K562 (cell line): Measurements from ENCODE around the gene ATG4D. TPM values are rescaled to one million over a fixed set of nuclear protein-coding genes. Genes with fewer than 3 reads are reported as not detected.

ENCODE experiments used
- AFF1 ChIP-seq, 2 experiments: fragments of 450-650 bp; IDR thresholded peaks; 2 replicates each; pipeline ENCODE4 v1.6.1; 2018; ENCODE audit warnings: mild to moderate bottlenecking in 2 of 2, low read depth in 1 of 2; ENCODE audit not compliant: partially characterized antibody in 2 of 2
- CC2D1A ChIP-seq: fragments of 450-650 bp; IDR thresholded peaks from 2 replicates; pipeline ENCODE4 v1.6.1; 2017; ENCODE audit warnings: mild to moderate bottlenecking
- EGR1 ChIP-seq: fragments of 450-650 bp; conservative IDR thresholded peaks from 2 replicates; pipeline ENCODE4 v1.6.1; 2017; ENCODE audit warnings: mild to moderate bottlenecking
- ETV1 ChIP-seq: fragments of 450-650 bp; conservative IDR thresholded peaks from 2 replicates; pipeline ENCODE4 v1.6.1; 2016; ENCODE audit warnings: missing genetic modification characterization, control low read depth, low read depth, missing compliant biosample characterization
- PHF21A ChIP-seq: fragments of 450-650 bp; IDR thresholded peaks from 2 replicates; pipeline ENCODE4 v1.6.1; 2017; ENCODE audit warnings: low read depth, borderline replicate concordance
- SMAD3 ChIP-seq: fragments of 450-650 bp; formaldehyde crosslinking; conservative IDR thresholded peaks from 2 replicates; pipeline ENCODE4 v1.4.0; 2020; ENCODE audit warnings: mild to moderate bottlenecking
- SOX6 ChIP-seq: fragments of 450-650 bp; IDR thresholded peaks from 2 replicates; pipeline ENCODE4 v1.6.1; 2014; ENCODE audit warnings: mild to moderate bottlenecking
- TAF9B ChIP-seq: fragments of 450-650 bp; IDR thresholded peaks from 2 replicates; pipeline ENCODE4 v1.6.1; 2018; ENCODE audit warnings: mild to moderate bottlenecking; ENCODE audit not compliant: partially characterized antibody
- ZNF507 ChIP-seq: conservative IDR thresholded peaks from 2 replicates; pipeline ENCODE4 v1.6.1; 2017; ENCODE audit warnings: missing genetic modification characterization, missing compliant biosample characterization
- ZNF57 ChIP-seq: fragments of 450-650 bp; formaldehyde crosslinking; IDR thresholded peaks from 2 replicates; pipeline ENCODE4 v1.4.0; 2020; ENCODE audit warnings: mild to moderate bottlenecking, moderate library complexity
- ZNF717 ChIP-seq: fragments of 250-450 bp; sonication (Bioruptor Pico); IDR thresholded peaks from 2 replicates; pipeline ENCODE4 v1.5.0; 2021
- ZNF75A ChIP-seq: fragments of 450-650 bp; formaldehyde crosslinking; IDR thresholded peaks from 2 replicates; pipeline ENCODE4 v1.4.0; 2020; ENCODE audit warnings: mild to moderate bottlenecking
- polyA plus RNA-seq, 8 experiments: library from polyadenylated mRNA; depleted of rRNA in 4 of 8; stranded (reverse) in 5 of 8; unstranded in 3 of 8; fragments of >200 nt; fragmentation: Nextera tagmentation in 2 of 8; fragmentation: Illumina TruSeq in 1 of 8; extraction: Ambion mirVana in 2 of 8; extraction: Trizol in 1 of 8; gene quantifications; 2 replicates each; pipeline versions ENCODE4 v1.2.1 to v1.2.3, GENCODE V29; 2011 to 2014; ENCODE audit warnings: inconsistent platforms in 1 of 8, missing spikeins in 1 of 8
- total RNA-seq, 7 experiments: library from RNA; depleted of rRNA in 6 of 7; stranded (reverse); fragments of >200 nt in 6 of 7; fragmentation: Illumina TruSeq in 2 of 7; extraction: Trizol in 2 of 7; gene quantifications; 2 replicates each; pipeline versions ENCODE4 v1.2.1 to v1.2.3, GENCODE V29; 2011 to 2021; ENCODE audit warnings: low replicate concordance in 1 of 7
- TF ChIP-seq, protein P1 (sequence below): fragments of 450-650 bp; IDR thresholded peaks from 2 replicates; pipeline ENCODE4 v1.7.1; 2018; ENCODE audit warnings: mild to moderate bottlenecking, low read depth; ENCODE audit not compliant: partially characterized antibody
- TF ChIP-seq, protein P2 (sequence below): fragments of 250-450 bp; sonication (Bioruptor Pico); IDR thresholded peaks from 2 replicates; pipeline ENCODE4 v1.4.0; 2020; ENCODE audit warnings: mild to moderate bottlenecking, moderate library complexity
- TF ChIP-seq, protein P3 (sequence below): fragments of 250-450 bp; sonication (Bioruptor Pico); IDR thresholded peaks from 2 replicates; pipeline ENCODE4 v1.9.0; 2021; ENCODE audit warnings: mild to moderate bottlenecking, inconsistent platforms

The ATG4D gene
- total and polyA plus RNA-seq, 9 of the 15 experiments (the other 6 are each of a cell fraction or from before 2014, with no cell fraction given) = 0.51 to 66.1 (median 22.9) TPM

DNA sequence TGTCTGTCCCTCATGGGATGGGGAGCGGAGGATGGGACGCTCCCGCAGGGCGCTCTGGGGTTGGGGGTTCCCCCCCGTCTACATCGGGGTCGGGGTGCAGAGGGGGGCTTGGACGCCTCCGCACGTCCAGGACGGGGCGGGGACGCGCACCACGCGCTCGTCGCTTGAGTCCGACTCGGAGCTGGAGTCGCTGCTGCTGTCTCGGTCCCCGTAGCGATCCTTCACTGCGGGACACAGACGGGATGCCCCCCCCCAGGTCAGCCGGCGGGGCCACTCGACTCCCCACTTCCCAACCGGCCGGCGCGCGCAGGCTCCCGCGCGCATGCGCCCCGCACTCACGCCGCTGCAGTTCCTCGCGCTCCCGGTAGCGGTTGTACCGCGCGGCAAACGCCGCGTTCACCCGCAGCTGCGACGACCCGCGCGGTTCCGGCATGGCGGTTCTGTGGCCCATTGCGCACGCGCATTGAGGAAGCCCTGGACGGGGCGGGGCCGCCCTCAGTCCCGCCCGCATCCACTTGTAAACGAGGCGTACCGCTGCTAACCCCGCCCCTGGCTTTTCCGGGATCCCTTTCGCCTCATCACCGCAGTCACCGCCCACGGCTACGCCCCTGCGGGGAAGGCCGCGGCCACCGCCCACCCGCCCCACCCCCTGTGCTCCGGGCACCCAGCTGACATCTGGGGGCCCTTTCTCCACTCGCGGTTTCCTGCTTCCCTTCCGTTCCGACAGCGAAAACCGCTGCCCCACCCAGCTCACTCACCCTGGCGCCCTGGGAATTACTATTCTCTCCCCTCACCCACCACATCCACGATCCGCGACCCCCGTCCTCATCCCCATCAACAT is 22.1 kb downstream of the ATG4D start, which contains the start of gene KRI1 (continued):
- TF ChIP-seq TAF9B = peak; percentile 33
- no peak for TF ChIP-seq SMAD3 (CRISPR knock-in tag)
- TF ChIP-seq, protein P1, sequence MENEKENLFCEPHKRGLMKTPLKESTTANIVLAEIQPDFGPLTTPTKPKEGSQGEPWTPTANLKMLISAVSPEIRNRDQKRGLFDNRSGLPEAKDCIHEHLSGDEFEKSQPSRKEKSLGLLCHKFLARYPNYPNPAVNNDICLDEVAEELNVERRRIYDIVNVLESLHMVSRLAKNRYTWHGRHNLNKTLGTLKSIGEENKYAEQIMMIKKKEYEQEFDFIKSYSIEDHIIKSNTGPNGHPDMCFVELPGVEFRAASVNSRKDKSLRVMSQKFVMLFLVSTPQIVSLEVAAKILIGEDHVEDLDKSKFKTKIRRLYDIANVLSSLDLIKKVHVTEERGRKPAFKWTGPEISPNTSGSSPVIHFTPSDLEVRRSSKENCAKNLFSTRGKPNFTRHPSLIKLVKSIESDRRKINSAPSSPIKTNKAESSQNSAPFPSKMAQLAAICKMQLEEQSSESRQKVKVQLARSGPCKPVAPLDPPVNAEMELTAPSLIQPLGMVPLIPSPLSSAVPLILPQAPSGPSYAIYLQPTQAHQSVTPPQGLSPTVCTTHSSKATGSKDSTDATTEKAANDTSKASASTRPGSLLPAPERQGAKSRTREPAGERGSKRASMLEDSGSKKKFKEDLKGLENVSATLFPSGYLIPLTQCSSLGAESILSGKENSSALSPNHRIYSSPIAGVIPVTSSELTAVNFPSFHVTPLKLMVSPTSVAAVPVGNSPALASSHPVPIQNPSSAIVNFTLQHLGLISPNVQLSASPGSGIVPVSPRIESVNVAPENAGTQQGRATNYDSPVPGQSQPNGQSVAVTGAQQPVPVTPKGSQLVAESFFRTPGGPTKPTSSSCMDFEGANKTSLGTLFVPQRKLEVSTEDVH = no peak
- TF ChIP-seq SOX6 = no peak
- TF ChIP-seq PHF21A = no peak
- peak; percentile 87 for TF ChIP-seq EGR1
- TF ChIP-seq, protein P2, sequence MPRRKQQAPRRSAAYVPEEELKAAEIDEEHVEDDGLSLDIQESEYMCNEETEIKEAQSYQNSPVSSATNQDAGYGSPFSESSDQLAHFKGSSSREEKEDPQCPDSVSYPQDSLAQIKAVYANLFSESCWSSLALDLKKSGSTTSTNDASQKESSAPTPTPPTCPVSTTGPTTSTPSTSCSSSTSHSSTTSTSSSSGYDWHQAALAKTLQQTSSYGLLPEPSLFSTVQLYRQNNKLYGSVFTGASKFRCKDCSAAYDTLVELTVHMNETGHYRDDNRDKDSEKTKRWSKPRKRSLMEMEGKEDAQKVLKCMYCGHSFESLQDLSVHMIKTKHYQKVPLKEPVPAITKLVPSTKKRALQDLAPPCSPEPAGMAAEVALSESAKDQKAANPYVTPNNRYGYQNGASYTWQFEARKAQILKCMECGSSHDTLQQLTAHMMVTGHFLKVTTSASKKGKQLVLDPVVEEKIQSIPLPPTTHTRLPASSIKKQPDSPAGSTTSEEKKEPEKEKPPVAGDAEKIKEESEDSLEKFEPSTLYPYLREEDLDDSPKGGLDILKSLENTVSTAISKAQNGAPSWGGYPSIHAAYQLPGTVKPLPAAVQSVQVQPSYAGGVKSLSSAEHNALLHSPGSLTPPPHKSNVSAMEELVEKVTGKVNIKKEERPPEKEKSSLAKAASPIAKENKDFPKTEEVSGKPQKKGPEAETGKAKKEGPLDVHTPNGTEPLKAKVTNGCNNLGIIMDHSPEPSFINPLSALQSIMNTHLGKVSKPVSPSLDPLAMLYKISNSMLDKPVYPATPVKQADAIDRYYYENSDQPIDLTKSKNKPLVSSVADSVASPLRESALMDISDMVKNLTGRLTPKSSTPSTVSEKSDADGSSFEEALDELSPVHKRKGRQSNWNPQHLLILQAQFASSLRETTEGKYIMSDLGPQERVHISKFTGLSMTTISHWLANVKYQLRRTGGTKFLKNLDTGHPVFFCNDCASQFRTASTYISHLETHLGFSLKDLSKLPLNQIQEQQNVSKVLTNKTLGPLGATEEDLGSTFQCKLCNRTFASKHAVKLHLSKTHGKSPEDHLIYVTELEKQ (CRISPR knock-in tag) = no peak
- no peak for TF ChIP-seq ZNF57
- TF ChIP-seq ZNF507 (tag) = no peak
- no peak for TF ChIP-seq ZNF75A
- TF ChIP-seq, protein P3, sequence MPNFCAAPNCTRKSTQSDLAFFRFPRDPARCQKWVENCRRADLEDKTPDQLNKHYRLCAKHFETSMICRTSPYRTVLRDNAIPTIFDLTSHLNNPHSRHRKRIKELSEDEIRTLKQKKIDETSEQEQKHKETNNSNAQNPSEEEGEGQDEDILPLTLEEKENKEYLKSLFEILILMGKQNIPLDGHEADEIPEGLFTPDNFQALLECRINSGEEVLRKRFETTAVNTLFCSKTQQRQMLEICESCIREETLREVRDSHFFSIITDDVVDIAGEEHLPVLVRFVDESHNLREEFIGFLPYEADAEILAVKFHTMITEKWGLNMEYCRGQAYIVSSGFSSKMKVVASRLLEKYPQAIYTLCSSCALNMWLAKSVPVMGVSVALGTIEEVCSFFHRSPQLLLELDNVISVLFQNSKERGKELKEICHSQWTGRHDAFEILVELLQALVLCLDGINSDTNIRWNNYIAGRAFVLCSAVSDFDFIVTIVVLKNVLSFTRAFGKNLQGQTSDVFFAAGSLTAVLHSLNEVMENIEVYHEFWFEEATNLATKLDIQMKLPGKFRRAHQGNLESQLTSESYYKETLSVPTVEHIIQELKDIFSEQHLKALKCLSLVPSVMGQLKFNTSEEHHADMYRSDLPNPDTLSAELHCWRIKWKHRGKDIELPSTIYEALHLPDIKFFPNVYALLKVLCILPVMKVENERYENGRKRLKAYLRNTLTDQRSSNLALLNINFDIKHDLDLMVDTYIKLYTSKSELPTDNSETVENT (CRISPR knock-in tag) = 0 out of 2 replicates have a peak, but pooled peaks have one; percentile 57
- no peak; the same call in 1 of the 2 replicates for TF ChIP-seq ETV1 (tag)
- no peak for TF ChIP-seq ZNF717 (CRISPR knock-in tag)
- no peak for TF ChIP-seq CC2D1A
- TF ChIP-seq AFF1 (IDR thresholded peaks at IDR 0.05; ENCODE audit: low read depth in 1 of 2, partially characterized antibody in 2 of 2) = no peak
